ENCODE results near the gene PAH. TPM values are rescaled to one million over a fixed set of nuclear protein-coding genes. Genes with fewer than 3 reads are reported as not detected.

Gene PAH
- total RNA-seq, 1 donor from 2014 or later = not detected

DNA sequence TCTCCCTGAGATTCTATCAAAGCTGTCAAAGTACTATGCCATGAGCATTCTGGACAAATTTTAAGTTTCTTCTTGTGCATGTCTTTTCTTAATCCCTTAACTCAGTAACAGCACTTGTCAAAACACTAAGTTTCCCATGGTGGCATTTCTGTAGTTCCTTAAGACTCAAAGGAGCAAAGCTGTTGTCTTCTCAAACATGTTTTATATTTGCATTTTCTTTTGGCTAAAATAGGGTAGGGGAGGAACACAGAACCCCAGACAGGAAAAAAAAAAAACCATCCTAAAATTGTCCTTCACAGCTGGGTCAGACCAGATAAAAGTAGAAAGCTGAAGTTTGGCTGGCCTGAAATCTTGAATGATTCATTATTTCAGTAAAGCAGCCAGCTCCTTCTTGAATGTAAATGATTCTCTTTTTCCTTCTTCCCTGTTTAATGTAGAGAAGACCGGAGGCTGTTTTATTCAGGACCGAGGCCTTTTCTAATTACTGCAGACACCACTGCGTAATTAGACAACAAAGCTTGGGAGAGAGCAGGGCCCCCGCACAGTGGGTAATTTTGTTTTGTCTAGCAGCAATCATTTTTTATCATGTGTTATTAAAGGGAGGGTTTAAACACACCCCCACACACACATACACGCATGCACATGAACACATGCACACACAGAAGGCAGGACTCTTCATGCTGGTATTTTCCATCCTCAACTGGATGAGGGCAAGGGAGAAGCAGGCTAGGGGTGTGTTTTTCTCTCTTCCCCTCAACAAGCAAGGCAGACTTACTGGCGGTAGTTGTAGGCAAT lies 51.0 kb downstream of the PAH start:
- Mint-ChIP-seq H3K4me3 (no peak overlapping the region), H3K27ac (no peak overlapping the region), H3K4me1 (no peaks in the 10 kb centered on the region), H3K27me3 (ENCODE audit: low read depth) (peaks cover 18% of the 10 kb centered on the region), H3K9me3 (peaks cover 3% of the 10 kb centered on the region), H3K36me3 (no peaks in the 10 kb centered on the region)
- TF ChIP-seq, protein P1, sequence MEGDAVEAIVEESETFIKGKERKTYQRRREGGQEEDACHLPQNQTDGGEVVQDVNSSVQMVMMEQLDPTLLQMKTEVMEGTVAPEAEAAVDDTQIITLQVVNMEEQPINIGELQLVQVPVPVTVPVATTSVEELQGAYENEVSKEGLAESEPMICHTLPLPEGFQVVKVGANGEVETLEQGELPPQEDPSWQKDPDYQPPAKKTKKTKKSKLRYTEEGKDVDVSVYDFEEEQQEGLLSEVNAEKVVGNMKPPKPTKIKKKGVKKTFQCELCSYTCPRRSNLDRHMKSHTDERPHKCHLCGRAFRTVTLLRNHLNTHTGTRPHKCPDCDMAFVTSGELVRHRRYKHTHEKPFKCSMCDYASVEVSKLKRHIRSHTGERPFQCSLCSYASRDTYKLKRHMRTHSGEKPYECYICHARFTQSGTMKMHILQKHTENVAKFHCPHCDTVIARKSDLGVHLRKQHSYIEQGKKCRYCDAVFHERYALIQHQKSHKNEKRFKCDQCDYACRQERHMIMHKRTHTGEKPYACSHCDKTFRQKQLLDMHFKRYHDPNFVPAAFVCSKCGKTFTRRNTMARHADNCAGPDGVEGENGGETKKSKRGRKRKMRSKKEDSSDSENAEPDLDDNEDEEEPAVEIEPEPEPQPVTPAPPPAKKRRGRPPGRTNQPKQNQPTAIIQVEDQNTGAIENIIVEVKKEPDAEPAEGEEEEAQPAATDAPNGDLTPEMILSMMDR (IDR thresholded peaks at IDR 0.05; ENCODE audit: unreplicated experiment) = no peak
- DNase-seq (ENCODE audit: low spot score in 2 of 2, unreplicated experiment in 2 of 2) = no peak

- no peak for DNase-seq (ENCODE audit: low spot score in 2 of 2, unreplicated experiment in 2 of 2)
- Mint-ChIP-seq H3K4me1 (no peaks in the 10 kb centered on the region), H3K27me3 (ENCODE audit: low read depth) (peaks cover 23% of the 10 kb centered on the region), H3K27ac (no peak overlapping the region), H3K36me3 (no peaks in the 10 kb centered on the region), H3K9me3 (peaks cover 7% of the 10 kb centered on the region), H3K4me3 (no peak overlapping the region)
- TF ChIP-seq, protein P1 (IDR thresholded peaks at IDR 0.05; ENCODE audit: unreplicated experiment) = no peak
Observed at GRCh38 chr12:102862486-102862885, 54.6 kb downstream of the PAH start.

GRCh38 chr12:102851246-102851645 lies 65.8 kb downstream of the PAH start:
- Mint-ChIP-seq H3K4me3 (no peak overlapping the region), H3K36me3 (no peaks in the 10 kb centered on the region), H3K27me3 (ENCODE audit: low read depth) (peaks cover 55% of the 10 kb centered on the region), H3K9me3 (no peaks in the 10 kb centered on the region), H3K27ac (no peak overlapping the region), H3K4me1 (no peaks in the 10 kb centered on the region)
- TF ChIP-seq, protein P1 (IDR thresholded peaks at IDR 0.05; ENCODE audit: unreplicated experiment) = no peak
- no peak for DNase-seq (ENCODE audit: low spot score in 2 of 2, unreplicated experiment in 2 of 2)

GRCh38 chr12:102849722-102850447 lies 67.2 kb downstream of the PAH start:
- no peaks in the 10 kb centered on the region for H3K4me1 Mint-ChIP-seq
- H3K27ac Mint-ChIP-seq = no peak overlapping the region
- DNase-seq (ENCODE audit: low spot score in 2 of 2, unreplicated experiment in 2 of 2) = no peak
- no peak overlapping the region for H3K4me3 Mint-ChIP-seq
- no peaks in the 10 kb centered on the region for H3K9me3 Mint-ChIP-seq
- TF ChIP-seq, protein P1 (IDR thresholded peaks at IDR 0.05; ENCODE audit: unreplicated experiment) = no peak
- peaks cover 63% of the 10 kb centered on the region for H3K27me3 Mint-ChIP-seq (ENCODE audit: low read depth)
- H3K36me3 Mint-ChIP-seq = no peaks in the 10 kb centered on the region

- H3K27ac Mint-ChIP-seq = no peak overlapping the region
- H3K4me3 Mint-ChIP-seq = no peak overlapping the region
- no peaks in the 10 kb centered on the region for H3K36me3 Mint-ChIP-seq
- TF ChIP-seq, protein P1 (IDR thresholded peaks at IDR 0.05; ENCODE audit: unreplicated experiment) = no peak
- no peaks in the 10 kb centered on the region for H3K9me3 Mint-ChIP-seq
- no peak for DNase-seq (ENCODE audit: low spot score in 2 of 2, unreplicated experiment in 2 of 2)
- peaks cover 63% of the 10 kb centered on the region for H3K27me3 Mint-ChIP-seq (ENCODE audit: low read depth)
- no peaks in the 10 kb centered on the region for H3K4me1 Mint-ChIP-seq
Observed at GRCh38 chr12:102848832-102849231, 68.2 kb downstream of the PAH start.

All from mesothelial cell of epicardium (in vitro differentiated cells).